GM23338 (cell line): Measurements from ENCODE around the gene CCNA2.

Source experiments
- CREB1 ChIP-seq: fragments of 250-450 bp; sonication (Bioruptor Pico); IDR thresholded peaks from 2 replicates; pipeline ENCODE4 v1.5.0; 2020; ENCODE audit warnings: low read depth, mild to moderate bottlenecking, moderate library complexity
- EZH2 ChIP-seq: fragments of 200-600 bp; sonication (generic); IDR thresholded peaks from one replicate; pipeline ENCODE4 v1.8.0; 2017; ENCODE audit warnings: antibody characterized with exemption, mild to moderate bottlenecking, low read depth; ENCODE audit not compliant: unreplicated experiment
- EZH2phosphoT487 ChIP-seq: fragments of 200-600 bp; sonication (generic); IDR thresholded peaks from one replicate; pipeline ENCODE4 v1.8.1; 2018; ENCODE audit warnings: antibody characterized with exemption; ENCODE audit not compliant: unreplicated experiment
- JUNB ChIP-seq: IDR thresholded peaks from one replicate; pipeline ENCODE4 v1.6.1; 2016; ENCODE audit warnings: antibody characterized with exemption; ENCODE audit not compliant: unreplicated experiment
- NANOG ChIP-seq: IDR thresholded peaks from 2 replicates; pipeline ENCODE4 v1.6.1; 2016; ENCODE audit warnings: antibody characterized with exemption, borderline replicate concordance
- POLR2AphosphoS5 ChIP-seq: IDR thresholded peaks from 2 replicates; pipeline ENCODE4 v1.6.1; 2016; ENCODE audit warnings: antibody characterized with exemption, low read depth
- STAT1 ChIP-seq: IDR thresholded peaks from one replicate; pipeline ENCODE4 v1.6.1; 2016; ENCODE audit warnings: antibody characterized with exemption; ENCODE audit not compliant: unreplicated experiment
- ZNF114 ChIP-seq: fragments of 250-450 bp; sonication (Bioruptor Pico); IDR thresholded peaks from 2 replicates; pipeline ENCODE4 v1.5.0; 2020; ENCODE audit warnings: mild to moderate bottlenecking, moderate library complexity
- TF ChIP-seq, protein P1 (sequence below): fragments of 250-450 bp; sonication (Bioruptor Pico); IDR thresholded peaks from 2 replicates; pipeline ENCODE4 v1.5.0; 2020; ENCODE audit warnings: mild to moderate bottlenecking, moderate library complexity
- TF ChIP-seq, protein P2 (sequence below), 2 experiments: fragments of 200-600 bp in 1 of 2; sonication (generic) in 1 of 2; conservative IDR thresholded peaks; 2 replicates each; pipeline versions ENCODE4 v1.5.1 to v1.6.1; 2016 to 2017; ENCODE audit warnings: antibody characterized with exemption in 2 of 2, low read depth in 2 of 2, mild to moderate bottlenecking in 2 of 2, moderate library complexity in 1 of 2
- TF ChIP-seq, protein P3 (sequence below): IDR thresholded peaks from one replicate; pipeline ENCODE4 v1.6.1; 2018; ENCODE audit warnings: antibody characterized with exemption; ENCODE audit not compliant: unreplicated experiment
- TF ChIP-seq, protein P4 (sequence below): IDR thresholded peaks from 2 replicates; pipeline ENCODE4 v1.6.1; 2016; ENCODE audit warnings: antibody characterized with exemption

DNA sequence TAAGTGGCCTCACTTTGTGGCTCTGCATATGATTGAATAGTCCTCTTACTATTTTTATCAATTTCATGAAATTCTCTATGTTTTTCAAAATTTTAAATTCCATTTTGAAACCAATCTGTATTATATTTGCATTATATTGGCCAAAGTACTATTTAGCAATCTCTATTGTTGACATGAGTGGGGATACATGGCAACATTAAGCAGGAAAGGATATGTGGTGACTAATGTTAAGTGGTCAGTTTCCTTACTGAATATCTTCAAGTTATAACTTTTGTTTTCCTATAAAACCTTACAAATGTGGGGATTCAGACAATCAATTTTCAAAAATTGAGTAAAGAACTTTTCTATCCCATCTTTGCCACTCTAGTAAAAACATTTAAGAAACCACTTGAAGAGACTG is 36.4 kb upstream of the CCNA2 start:
- no peak for TF ChIP-seq POLR2AphosphoS5
- TF ChIP-seq, protein P1, sequence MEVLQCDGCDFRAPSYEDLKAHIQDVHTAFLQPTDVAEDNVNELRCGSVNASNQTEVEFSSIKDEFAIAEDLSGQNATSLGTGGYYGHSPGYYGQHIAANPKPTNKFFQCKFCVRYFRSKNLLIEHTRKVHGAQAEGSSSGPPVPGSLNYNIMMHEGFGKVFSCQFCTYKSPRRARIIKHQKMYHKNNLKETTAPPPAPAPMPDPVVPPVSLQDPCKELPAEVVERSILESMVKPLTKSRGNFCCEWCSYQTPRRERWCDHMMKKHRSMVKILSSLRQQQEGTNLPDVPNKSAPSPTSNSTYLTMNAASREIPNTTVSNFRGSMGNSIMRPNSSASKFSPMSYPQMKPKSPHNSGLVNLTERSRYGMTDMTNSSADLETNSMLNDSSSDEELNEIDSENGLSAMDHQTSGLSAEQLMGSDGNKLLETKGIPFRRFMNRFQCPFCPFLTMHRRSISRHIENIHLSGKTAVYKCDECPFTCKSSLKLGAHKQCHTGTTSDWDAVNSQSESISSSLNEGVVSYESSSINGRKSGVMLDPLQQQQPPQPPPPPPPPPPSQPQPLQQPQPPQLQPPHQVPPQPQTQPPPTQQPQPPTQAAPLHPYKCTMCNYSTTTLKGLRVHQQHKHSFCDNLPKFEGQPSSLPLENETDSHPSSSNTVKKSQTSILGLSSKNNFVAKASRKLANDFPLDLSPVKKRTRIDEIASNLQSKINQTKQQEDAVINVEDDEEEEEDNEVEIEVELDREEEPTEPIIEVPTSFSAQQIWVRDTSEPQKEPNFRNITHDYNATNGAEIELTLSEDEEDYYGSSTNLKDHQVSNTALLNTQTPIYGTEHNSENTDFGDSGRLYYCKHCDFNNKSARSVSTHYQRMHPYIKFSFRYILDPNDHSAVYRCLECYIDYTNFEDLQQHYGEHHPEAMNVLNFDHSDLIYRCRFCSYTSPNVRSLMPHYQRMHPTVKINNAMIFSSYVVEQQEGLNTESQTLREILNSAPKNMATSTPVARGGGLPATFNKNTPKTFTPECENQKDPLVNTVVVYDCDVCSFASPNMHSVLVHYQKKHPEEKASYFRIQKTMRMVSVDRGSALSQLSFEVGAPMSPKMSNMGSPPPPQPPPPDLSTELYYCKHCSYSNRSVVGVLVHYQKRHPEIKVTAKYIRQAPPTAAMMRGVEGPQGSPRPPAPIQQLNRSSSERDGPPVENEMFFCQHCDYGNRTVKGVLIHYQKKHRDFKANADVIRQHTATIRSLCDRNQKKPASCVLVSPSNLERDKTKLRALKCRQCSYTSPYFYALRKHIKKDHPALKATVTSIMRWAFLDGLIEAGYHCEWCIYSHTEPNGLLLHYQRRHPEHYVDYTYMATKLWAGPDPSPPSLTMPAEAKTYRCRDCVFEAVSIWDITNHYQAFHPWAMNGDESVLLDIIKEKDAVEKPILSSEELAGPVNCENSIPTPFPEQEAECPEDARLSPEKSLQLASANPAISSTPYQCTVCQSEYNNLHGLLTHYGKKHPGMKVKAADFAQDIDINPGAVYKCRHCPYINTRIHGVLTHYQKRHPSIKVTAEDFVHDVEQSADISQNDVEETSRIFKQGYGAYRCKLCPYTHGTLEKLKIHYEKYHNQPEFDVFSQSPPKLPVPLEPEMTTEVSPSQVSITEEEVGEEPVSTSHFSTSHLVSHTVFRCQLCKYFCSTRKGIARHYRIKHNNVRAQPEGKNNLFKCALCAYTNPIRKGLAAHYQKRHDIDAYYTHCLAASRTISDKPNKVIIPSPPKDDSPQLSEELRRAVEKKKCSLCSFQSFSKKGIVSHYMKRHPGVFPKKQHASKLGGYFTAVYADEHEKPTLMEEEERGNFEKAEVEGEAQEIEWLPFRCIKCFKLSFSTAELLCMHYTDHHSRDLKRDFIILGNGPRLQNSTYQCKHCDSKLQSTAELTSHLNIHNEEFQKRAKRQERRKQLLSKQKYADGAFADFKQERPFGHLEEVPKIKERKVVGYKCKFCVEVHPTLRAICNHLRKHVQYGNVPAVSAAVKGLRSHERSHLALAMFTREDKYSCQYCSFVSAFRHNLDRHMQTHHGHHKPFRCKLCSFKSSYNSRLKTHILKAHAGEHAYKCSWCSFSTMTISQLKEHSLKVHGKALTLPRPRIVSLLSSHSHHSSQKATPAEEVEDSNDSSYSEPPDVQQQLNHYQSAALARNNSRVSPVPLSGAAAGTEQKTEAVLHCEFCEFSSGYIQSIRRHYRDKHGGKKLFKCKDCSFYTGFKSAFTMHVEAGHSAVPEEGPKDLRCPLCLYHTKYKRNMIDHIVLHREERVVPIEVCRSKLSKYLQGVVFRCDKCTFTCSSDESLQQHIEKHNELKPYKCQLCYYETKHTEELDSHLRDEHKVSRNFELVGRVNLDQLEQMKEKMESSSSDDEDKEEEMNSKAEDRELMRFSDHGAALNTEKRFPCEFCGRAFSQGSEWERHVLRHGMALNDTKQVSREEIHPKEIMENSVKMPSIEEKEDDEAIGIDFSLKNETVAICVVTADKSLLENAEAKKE = no peak
- TF ChIP-seq, protein P2, sequence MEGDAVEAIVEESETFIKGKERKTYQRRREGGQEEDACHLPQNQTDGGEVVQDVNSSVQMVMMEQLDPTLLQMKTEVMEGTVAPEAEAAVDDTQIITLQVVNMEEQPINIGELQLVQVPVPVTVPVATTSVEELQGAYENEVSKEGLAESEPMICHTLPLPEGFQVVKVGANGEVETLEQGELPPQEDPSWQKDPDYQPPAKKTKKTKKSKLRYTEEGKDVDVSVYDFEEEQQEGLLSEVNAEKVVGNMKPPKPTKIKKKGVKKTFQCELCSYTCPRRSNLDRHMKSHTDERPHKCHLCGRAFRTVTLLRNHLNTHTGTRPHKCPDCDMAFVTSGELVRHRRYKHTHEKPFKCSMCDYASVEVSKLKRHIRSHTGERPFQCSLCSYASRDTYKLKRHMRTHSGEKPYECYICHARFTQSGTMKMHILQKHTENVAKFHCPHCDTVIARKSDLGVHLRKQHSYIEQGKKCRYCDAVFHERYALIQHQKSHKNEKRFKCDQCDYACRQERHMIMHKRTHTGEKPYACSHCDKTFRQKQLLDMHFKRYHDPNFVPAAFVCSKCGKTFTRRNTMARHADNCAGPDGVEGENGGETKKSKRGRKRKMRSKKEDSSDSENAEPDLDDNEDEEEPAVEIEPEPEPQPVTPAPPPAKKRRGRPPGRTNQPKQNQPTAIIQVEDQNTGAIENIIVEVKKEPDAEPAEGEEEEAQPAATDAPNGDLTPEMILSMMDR (conservative IDR thresholded peaks at IDR 0.05; ENCODE audit: low read depth in 2 of 2) = no peak
- TF ChIP-seq, protein P3, sequence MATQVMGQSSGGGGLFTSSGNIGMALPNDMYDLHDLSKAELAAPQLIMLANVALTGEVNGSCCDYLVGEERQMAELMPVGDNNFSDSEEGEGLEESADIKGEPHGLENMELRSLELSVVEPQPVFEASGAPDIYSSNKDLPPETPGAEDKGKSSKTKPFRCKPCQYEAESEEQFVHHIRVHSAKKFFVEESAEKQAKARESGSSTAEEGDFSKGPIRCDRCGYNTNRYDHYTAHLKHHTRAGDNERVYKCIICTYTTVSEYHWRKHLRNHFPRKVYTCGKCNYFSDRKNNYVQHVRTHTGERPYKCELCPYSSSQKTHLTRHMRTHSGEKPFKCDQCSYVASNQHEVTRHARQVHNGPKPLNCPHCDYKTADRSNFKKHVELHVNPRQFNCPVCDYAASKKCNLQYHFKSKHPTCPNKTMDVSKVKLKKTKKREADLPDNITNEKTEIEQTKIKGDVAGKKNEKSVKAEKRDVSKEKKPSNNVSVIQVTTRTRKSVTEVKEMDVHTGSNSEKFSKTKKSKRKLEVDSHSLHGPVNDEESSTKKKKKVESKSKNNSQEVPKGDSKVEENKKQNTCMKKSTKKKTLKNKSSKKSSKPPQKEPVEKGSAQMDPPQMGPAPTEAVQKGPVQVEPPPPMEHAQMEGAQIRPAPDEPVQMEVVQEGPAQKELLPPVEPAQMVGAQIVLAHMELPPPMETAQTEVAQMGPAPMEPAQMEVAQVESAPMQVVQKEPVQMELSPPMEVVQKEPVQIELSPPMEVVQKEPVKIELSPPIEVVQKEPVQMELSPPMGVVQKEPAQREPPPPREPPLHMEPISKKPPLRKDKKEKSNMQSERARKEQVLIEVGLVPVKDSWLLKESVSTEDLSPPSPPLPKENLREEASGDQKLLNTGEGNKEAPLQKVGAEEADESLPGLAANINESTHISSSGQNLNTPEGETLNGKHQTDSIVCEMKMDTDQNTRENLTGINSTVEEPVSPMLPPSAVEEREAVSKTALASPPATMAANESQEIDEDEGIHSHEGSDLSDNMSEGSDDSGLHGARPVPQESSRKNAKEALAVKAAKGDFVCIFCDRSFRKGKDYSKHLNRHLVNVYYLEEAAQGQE = no peak
- TF ChIP-seq ZNF114 (CRISPR knock-in tag) = no peak
- TF ChIP-seq STAT1 = no peak
- TF ChIP-seq CREB1 (CRISPR knock-in tag) = no peak
- no peak for TF ChIP-seq EZH2phosphoT487
- no peak for TF ChIP-seq EZH2
- TF ChIP-seq NANOG = no peak
- no peak for TF ChIP-seq JUNB
- TF ChIP-seq, protein P4, sequence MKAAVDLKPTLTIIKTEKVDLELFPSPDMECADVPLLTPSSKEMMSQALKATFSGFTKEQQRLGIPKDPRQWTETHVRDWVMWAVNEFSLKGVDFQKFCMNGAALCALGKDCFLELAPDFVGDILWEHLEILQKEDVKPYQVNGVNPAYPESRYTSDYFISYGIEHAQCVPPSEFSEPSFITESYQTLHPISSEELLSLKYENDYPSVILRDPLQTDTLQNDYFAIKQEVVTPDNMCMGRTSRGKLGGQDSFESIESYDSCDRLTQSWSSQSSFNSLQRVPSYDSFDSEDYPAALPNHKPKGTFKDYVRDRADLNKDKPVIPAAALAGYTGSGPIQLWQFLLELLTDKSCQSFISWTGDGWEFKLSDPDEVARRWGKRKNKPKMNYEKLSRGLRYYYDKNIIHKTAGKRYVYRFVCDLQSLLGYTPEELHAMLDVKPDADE = no peak
